Stomach (tissue), 8 donors: ENCODE results near the gene SMIM38. TPM values are rescaled to one million over a fixed set of nuclear protein-coding genes. Genes with fewer than 3 reads are reported as not detected.

Experiments used
- polyA plus RNA-seq, 3 donors: library from polyadenylated mRNA; stranded (reverse); fragments of 200-250 nt; gene quantifications; one replicate each; pipeline ENCODE4 v1.2.3, GENCODE V29; 2013
- total RNA-seq, 5 donors: library from RNA; depleted of rRNA; stranded (reverse); fragments of >200 nt; gene quantifications; one replicate each; pipeline versions ENCODE4 v1.1.0 to v1.2.3, GENCODE V29; 2014 to 2016
- donor health status: healthy with polysubstance abuse.
- donor health status: Bipolar disorder and iron deficiency.
- donor health status: healthy.

The SMIM38 gene
- total and polyA plus RNA-seq, 8 donors = 1.2 to 31.2 (median 9.3) TPM; not detected in 1

Other genes starting within 250 kb of the SMIM38 start
- gene MRGPRD, start 174.9 kb upstream of the SMIM38 start, total RNA-seq = under 1 TPM in 1 of 5 donors, not detected in 4; 0.92 TPM
- not detected for gene MRGPRD, start 174.9 kb upstream of the SMIM38 start, polyA plus RNA-seq
- gene MRGPRF, start 142.7 kb upstream of the SMIM38 start, total RNA-seq = 100 to 1,000 TPM in 1 of 5 donors, 10 to 100 TPM in 4; 16.2 to 123 (median 83.9) TPM
- 10 to 100 TPM in 1 of 3 donors, 1 to 10 TPM in 2; 6.7 to 23.4 (median 7.8) TPM for gene MRGPRF, start 142.7 kb upstream of the SMIM38 start, polyA plus RNA-seq
- gene TPCN2, start 107.0 kb upstream of the SMIM38 start, total RNA-seq = 10 to 100 TPM in 4 of 5 donors, 1 to 10 TPM in 1; 6.4 to 66.1 (median 33.0) TPM
- 10 to 100 TPM; 16.4 to 29.8 (median 19.7) TPM for gene TPCN2, start 107.0 kb upstream of the SMIM38 start, polyA plus RNA-seq
- 10 to 100 TPM in 1 of 5 donors, 1 to 10 TPM in 1, under 1 TPM in 1, not detected in 2; 0.92 to 11.7 (median 1.9) TPM for gene MYEOV, start 138.2 kb downstream of the SMIM38 start, total RNA-seq
- gene MYEOV, start 138.2 kb downstream of the SMIM38 start, polyA plus RNA-seq = 10 to 100 TPM in 2 of 3 donors, 1 to 10 TPM in 1; 5.3 to 41.5 (median 16.4) TPM